HepG2 (cell line): Measurements from ENCODE around the gene NAA15. TPM values are rescaled to one million over a fixed set of nuclear protein-coding genes. Genes with fewer than 3 reads are reported as not detected.

Experiments
- FOXA3 ChIP-seq: IDR thresholded peaks from 2 replicates; pipeline ENCODE4 v1.6.1; 2016; ENCODE audit warnings: missing genetic modification reagents, missing compliant biosample characterization
- MTF1 ChIP-seq: sonication (generic); formaldehyde crosslinking; IDR thresholded peaks from 2 replicates; pipeline ENCODE4 v1.5.0; 2020; ENCODE audit warnings: missing genetic modification reagents
- MYC ChIP-seq: sonication (generic); formaldehyde crosslinking; IDR thresholded peaks from 2 replicates; pipeline ENCODE4 v1.9.0; 2021; ENCODE audit warnings: missing genetic modification reagents, borderline replicate concordance
- NR0B2 ChIP-seq: sonication (generic); formaldehyde crosslinking; IDR thresholded peaks from 2 replicates; pipeline ENCODE4 v1.4.0; 2020; ENCODE audit warnings: mild to moderate bottlenecking, missing genetic modification reagents
- TCF7L2 ChIP-seq: IDR thresholded peaks from 2 replicates; pipeline ENCODE4 v1.6.1; 2011; ENCODE audit warnings: mild to moderate bottlenecking, low read depth, low read length, moderate library complexity
- ZBTB4 ChIP-seq: sonication (generic); formaldehyde crosslinking; IDR thresholded peaks from 2 replicates; pipeline ENCODE4 v1.4.0; 2020; ENCODE audit warnings: missing genetic modification reagents, mild to moderate bottlenecking, borderline replicate concordance
- ZBTB40 ChIP-seq, 2 experiments: fragments of 450-650 bp in 1 of 2; sonication (generic) in 1 of 2; formaldehyde crosslinking in 1 of 2; IDR thresholded peaks; 2 replicates each; pipeline versions ENCODE4 v1.6.1 to v1.8.0; 2016 to 2022; ENCODE audit warnings: antibody characterized with exemption in 1 of 2, mild to moderate bottlenecking in 1 of 2, missing genetic modification reagents in 1 of 2
- ZNF296 ChIP-seq: sonication (generic); formaldehyde crosslinking; conservative IDR thresholded peaks from 2 replicates; pipeline ENCODE4 v1.5.0; 2020; ENCODE audit warnings: mild to moderate bottlenecking, missing genetic modification reagents
- ZNF3 ChIP-seq: IDR thresholded peaks from 2 replicates; pipeline ENCODE4 v1.7.0; 2017; ENCODE audit warnings: inconsistent platforms
- ZNF687 ChIP-seq: sonication (generic); formaldehyde crosslinking; IDR thresholded peaks from 2 replicates; pipeline ENCODE4 v1.5.1; 2020; ENCODE audit warnings: mild to moderate bottlenecking, missing genetic modification reagents, moderate library complexity
- polyA plus RNA-seq, 8 experiments: library from polyadenylated mRNA; depleted of rRNA in 3 of 8; stranded (reverse) in 7 of 8; unstranded in 1 of 8; fragments of >200 nt; fragmentation: Illumina TruSeq in 4 of 8; extraction: Trizol in 4 of 8; gene quantifications; 2 replicates each; pipeline versions ENCODE4 v1.2.1 to v1.2.3, GENCODE V29; 2011 to 2016; ENCODE audit warnings: low read depth in 4 of 8, missing spikeins in 1 of 8, mixed read lengths in 1 of 8; ENCODE audit not compliant: insufficient read depth in 1 of 8
- total RNA-seq, 5 experiments: library from RNA; depleted of rRNA; stranded (reverse); fragments of >200 nt; fragmentation: Illumina TruSeq; extraction: Trizol; gene quantifications; 2 replicates each; pipeline ENCODE4 v1.2.3, GENCODE V29; 2016; ENCODE audit warnings: low read depth in 1 of 5

NAA15 gene
- total and polyA plus RNA-seq, 2 of the 13 experiments (the other 11 are each of a cell fraction or from before 2014, with no cell fraction given) = 6.2 to 50.2 TPM

- no peak for TF ChIP-seq ZNF296 (CRISPR knock-in tag)
- no peak for TF ChIP-seq ZBTB4 (CRISPR knock-in tag)
- TF ChIP-seq MYC (CRISPR knock-in tag) = peak; percentile 49; the same call in 1 of the 2 replicates
- TF ChIP-seq FOXA3 = peak; percentile 35; the same call in 1 of the 2 replicates
- no peak for TF ChIP-seq TCF7L2
- TF ChIP-seq ZNF3 = no peak
- TF ChIP-seq MTF1 (CRISPR knock-in tag) = no peak
- no peak for TF ChIP-seq ZBTB40 (IDR thresholded peaks at IDR 0.05)
- no peak for TF ChIP-seq ZBTB40 (CRISPR knock-in tag; IDR thresholded peaks at IDR 0.05)
- TF ChIP-seq ZNF687 (CRISPR knock-in tag) = peak; percentile 49; the same call in 1 of the 2 replicates
- TF ChIP-seq NR0B2 = no peak
These were observed 34.6 kb upstream of the NAA15 start (continued) for GRCh38 chr4:139266583-139267257.
